BJ (cell line): ENCODE data around the gene CTSE. TPM values are rescaled to one million over a fixed set of nuclear protein-coding genes. Genes with fewer than 3 reads are reported as not detected.

Experiments
- CTCF ChIA-PET: fragments of 350-600 bp; formaldehyde crosslinking; extraction: SDS; loops from one replicate; lab custom pipeline; 2021; ENCODE audit warnings: antibody characterized with exemption, inconsistent platforms; lab: Yijun Ruan, JAX
- POLR2A ChIA-PET: fragments of 300-600 bp; sonication (Branson Sonifier 250); formaldehyde crosslinking; extraction: SDS; loops from one replicate; lab custom pipeline; 2021; ENCODE audit warnings: antibody characterized with exemption; lab: Charles Lee
- DNase-seq: peaks from one replicate; pipeline ENCODE4 v3.0.0-alpha.2; 2011; ENCODE audit warnings: low read depth
- H3K27me3 ChIP-seq: 2 replicates; pipeline ENCODE4 v1.6.0; 2011; ENCODE audit warnings: low read length; ENCODE audit not compliant: control insufficient read depth, insufficient read depth
- H3K36me3 ChIP-seq: 2 replicates; pipeline ENCODE4 v1.5.1; 2011; ENCODE audit warnings: low read length; ENCODE audit not compliant: control insufficient read depth, insufficient read depth
- H3K4me3 ChIP-seq: 2 replicates; pipeline ENCODE4 v1.5.1; 2011; ENCODE audit warnings: low read depth, mild to moderate bottlenecking, control low read depth, low read length
- polyA plus RNA-seq: library from polyadenylated mRNA; depleted of rRNA; stranded (reverse); fragments of >200 nt; gene quantifications from 2 replicates; pipeline ENCODE4 v1.2.3, GENCODE V29; 2011
- TF ChIP-seq, protein P1 (sequence below): IDR thresholded peaks from 2 replicates; pipeline ENCODE4 v1.5.1; 2011; ENCODE audit warnings: low read depth, mild to moderate bottlenecking, control low read depth, inconsistent platforms, low read length, moderate library complexity; ENCODE audit not compliant: insufficient read depth

The CTSE gene
- polyA plus RNA-seq, 1 experiment, result not detected

DNA sequence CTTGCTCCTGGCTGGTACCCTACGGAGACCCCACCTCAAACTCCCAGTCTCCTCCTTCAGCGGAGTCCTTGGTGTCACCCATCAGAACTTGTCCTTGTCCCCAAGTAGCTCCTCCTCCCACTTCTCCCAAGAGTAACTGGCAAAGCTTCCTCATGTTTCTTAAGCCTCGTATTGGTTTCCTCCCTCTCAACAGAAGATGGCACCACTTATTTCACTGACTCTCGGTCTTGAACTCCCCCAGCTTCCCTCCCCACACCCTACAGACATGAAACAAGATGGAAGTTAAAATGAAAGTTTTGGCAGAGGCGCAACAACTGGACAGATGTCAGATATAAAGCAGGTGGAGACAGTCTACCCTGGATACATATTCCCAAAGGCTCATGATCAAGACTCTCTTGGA is 33.9 kb downstream of the CTSE start:
- no peak overlapping the region for H3K4me3 ChIP-seq
- no peaks in the 10 kb centered on the region for H3K27me3 ChIP-seq
- POLR2A ChIA-PET, result no interaction called here
- TF ChIP-seq, protein P1, sequence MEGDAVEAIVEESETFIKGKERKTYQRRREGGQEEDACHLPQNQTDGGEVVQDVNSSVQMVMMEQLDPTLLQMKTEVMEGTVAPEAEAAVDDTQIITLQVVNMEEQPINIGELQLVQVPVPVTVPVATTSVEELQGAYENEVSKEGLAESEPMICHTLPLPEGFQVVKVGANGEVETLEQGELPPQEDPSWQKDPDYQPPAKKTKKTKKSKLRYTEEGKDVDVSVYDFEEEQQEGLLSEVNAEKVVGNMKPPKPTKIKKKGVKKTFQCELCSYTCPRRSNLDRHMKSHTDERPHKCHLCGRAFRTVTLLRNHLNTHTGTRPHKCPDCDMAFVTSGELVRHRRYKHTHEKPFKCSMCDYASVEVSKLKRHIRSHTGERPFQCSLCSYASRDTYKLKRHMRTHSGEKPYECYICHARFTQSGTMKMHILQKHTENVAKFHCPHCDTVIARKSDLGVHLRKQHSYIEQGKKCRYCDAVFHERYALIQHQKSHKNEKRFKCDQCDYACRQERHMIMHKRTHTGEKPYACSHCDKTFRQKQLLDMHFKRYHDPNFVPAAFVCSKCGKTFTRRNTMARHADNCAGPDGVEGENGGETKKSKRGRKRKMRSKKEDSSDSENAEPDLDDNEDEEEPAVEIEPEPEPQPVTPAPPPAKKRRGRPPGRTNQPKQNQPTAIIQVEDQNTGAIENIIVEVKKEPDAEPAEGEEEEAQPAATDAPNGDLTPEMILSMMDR, result no peak
- peaks cover 2% of the 10 kb centered on the region; the same call in 1 of the 2 replicates for H3K36me3 ChIP-seq
- CTCF ChIA-PET, result interaction anchor here (1.4 to 6.2 kb wide), 3 partner anchors 12 to 125 kb away, joined by 3 to 29 read pairs (median 10); no protein-coding TSS in a partner anchor
- no peak for DNase-seq

DNA sequence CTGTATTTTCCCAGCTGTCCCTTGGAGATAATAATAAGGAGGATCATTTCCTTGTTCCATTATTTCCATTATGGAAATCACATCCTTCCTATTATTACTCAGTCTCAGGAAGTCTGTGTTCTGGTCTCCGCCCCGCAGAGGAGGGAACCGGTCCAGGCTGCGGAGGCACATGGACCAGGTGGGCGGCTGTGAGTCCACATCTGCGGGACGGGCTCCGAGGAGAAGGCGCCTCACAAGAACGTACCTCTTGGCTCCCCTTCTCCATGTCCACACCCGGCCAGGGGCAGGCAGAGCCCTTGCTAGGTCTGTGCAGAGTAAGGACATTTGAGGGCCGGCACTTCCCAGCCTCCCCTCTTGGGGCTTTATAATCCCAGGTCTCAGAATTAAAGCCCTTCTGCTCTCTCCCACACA is 35.1 kb downstream of the CTSE start:
- POLR2A ChIA-PET, result no interaction called here

DNA sequence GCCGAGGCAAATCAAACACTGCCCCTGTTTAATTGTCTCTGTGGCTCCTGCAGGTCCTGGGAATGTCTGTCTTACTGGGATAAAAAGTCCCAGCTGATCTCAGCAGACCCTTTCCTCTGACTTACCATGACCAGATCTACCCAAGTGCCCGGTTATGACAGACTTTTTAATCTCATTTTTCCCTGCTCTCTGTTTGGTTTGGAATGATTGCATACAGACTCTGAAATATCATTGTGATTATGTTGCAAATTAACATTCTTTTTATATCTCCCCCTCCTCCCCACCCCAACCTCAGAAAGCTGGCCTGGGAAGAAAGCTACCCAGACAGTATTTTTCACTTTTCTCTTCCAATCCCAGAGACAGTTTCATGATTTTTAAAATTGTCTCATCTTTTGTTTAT is 36.8 kb downstream of the CTSE start:
- POLR2A ChIA-PET, result interaction anchor here (1.1 kb wide), 1 partner anchor 120 kb away, joined by 4 read pairs; no protein-coding TSS in a partner anchor

More for the DNA sequence above, 35.1 kb downstream of the CTSE start:
- TF ChIP-seq, protein P1, result no peak
- Histone ChIP-seq H3K36me3 (peaks cover 2% of the 10 kb centered on the region; the same call in 1 of the 2 replicates), H3K27me3 (no peaks in the 10 kb centered on the region), H3K4me3 (no peak overlapping the region)
- CTCF ChIA-PET, result interaction anchor here (4.1 to 12.7 kb wide), 2 partner anchors 11 to 117 kb away, joined by 39 to 329 read pairs; no protein-coding TSS in a partner anchor
- DNase-seq, result no peak

DNA sequence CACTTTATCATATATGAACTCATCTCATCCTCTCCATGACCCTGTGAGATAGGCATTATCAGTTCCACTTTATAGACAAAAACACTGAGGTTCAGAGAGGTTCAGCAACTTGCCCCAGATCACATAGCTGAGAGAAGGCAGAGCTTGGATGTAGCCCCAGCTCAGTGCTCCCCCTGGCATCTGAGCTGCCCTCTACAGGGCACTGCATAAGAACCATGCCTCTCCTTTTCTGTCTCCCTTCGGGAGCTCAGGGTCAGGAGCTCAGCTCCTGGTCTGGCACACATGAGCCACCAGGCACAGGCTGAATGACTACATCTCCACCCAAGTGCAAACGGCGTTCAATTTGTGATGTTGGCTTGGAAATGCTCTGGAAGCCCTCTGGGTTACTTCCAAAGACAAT is 37.4 kb downstream of the CTSE start:
- H3K4me3 ChIP-seq, result no peak overlapping the region
- ChIA-PET POLR2A (interaction anchor here (0.6 to 1.1 kb wide), 2 partner anchors 116 to 121 kb away, joined by 3 to 4 read pairs; no protein-coding TSS in a partner anchor), CTCF (interaction anchor here (0.6 to 12.7 kb wide), 9 partner anchors 9 to 327 kb away, joined by 3 to 514 read pairs (median 15); no protein-coding TSS in a partner anchor)
- H3K36me3 ChIP-seq, result peaks cover 2% of the 10 kb centered on the region; the same call in 1 of the 2 replicates
- no peak for DNase-seq
- TF ChIP-seq, protein P1, result no peak
- H3K27me3 ChIP-seq, result no peaks in the 10 kb centered on the region

More for the DNA sequence above, 36.8 kb downstream of the CTSE start:
- DNase-seq, result no peak
- TF ChIP-seq, protein P1, result no peak
- peaks cover 2% of the 10 kb centered on the region; the same call in 1 of the 2 replicates for H3K36me3 ChIP-seq
- CTCF ChIA-PET, result interaction anchor here (0.6 to 12.7 kb wide), 7 partner anchors 9 to 195 kb away, joined by 3 to 329 read pairs (median 15); no protein-coding TSS in a partner anchor
- H3K4me3 ChIP-seq, result no peak overlapping the region
- no peaks in the 10 kb centered on the region for H3K27me3 ChIP-seq

DNA sequence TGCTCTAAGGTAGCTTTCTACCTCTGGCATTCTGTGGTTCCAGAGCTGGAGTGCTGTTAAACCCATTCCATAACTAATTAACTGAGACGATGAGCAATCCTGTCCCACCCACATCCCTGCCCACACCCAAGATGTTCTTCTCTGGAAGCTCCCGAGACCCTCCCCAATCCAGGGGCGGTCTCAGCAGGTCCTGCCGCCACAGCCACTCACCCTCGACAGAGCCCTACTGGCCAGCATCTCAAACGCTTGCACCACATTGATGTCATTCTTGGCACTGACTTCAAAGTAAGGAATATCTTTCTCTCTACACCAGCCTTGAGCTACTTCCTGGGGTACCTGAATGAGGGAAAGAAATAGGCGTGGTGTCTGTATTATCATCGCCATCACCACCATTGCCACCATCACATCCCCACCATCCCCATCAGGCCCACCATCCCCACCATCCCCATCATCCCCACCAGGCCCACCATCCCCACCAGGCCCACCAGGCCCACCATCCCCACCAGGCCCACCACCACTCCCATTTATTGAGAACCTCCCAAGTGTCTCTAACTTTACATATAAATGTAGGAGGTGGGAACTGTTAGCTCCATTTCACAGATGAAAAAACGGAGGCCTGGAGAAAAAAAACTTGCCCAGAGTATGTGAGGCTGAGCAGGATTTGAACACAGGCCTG is 38.2 kb downstream of the CTSE start:
- ChIA-PET POLR2A (interaction anchor here (1.1 kb wide), 1 partner anchor 122 kb away, joined by 4 read pairs; no protein-coding TSS in a partner anchor), CTCF (interaction anchor here (0.6 to 12.7 kb wide), 11 partner anchors 8 to 328 kb away, joined by 3 to 514 read pairs (median 4); no protein-coding TSS in a partner anchor)
- peaks cover 2% of the 10 kb centered on the region; the same call in 1 of the 2 replicates for H3K36me3 ChIP-seq
- no peak overlapping the region for H3K4me3 ChIP-seq
- TF ChIP-seq, protein P1, result no peak
- no peak for DNase-seq
- no peaks in the 10 kb centered on the region for H3K27me3 ChIP-seq
